GM12878 (cell line): ENCODE results near the gene APBA1. TPM values are rescaled to one million over a fixed set of nuclear protein-coding genes. Genes with fewer than 3 reads are reported as not detected.

Experiments
- ATAC-seq: fragments of 200-7000 bp; cut with Tn5 transposase; 3 replicates; pipeline ENCODE4 v1.9.1; 2020; ENCODE audit warnings: mild to moderate bottlenecking, moderate library complexity
- BruUV-seq: library from RNA; stranded (reverse); fragments of 400-500 nt; replicated peaks from 2 replicates; lab custom pipeline; 2021; lab: Mats Ljungman, UMichigan
- CTCF ChIA-PET: fragments of 300-600 bp; sonication (Branson Sonifier 250); formaldehyde crosslinking; extraction: SDS; loops from one replicate; lab custom pipeline; 2021; ENCODE audit warnings: inconsistent platforms; lab: Yijun Ruan, JAX
- POLR2A ChIA-PET: fragments of 350-600 bp; formaldehyde crosslinking; extraction: SDS; loops from one replicate; lab custom pipeline; 2021; ENCODE audit warnings: inconsistent platforms; lab: Charles Lee
- RAD21 ChIA-PET: fragments of 300-600 bp; sonication (Branson Sonifier 250); formaldehyde crosslinking; loops from one replicate; lab custom pipeline; 2023; ENCODE audit warnings: antibody characterized with exemption; ENCODE audit not compliant: unreplicated experiment; lab: Charles Lee
- SMC1A ChIA-PET: fragments of 300-600 bp; sonication (Branson Sonifier 250); formaldehyde crosslinking; loops from one replicate; lab custom pipeline; 2023; ENCODE audit not compliant: unreplicated experiment, uncharacterized antibody; lab: Charles Lee
- DNase-seq: peaks from one replicate; pipeline ENCODE4 v3.0.0-alpha.2; 2011; ENCODE audit warnings: low read depth, low spot score
- FAIRE-seq: peaks from 3 replicates; lab custom pipeline; 2011; peaks lifted over from hg19 to GRCh38; lab: Jason Lieb, UNC
- H2AFZ ChIP-seq: 2 replicates; pipeline ENCODE4 v1.6.0; 2011; ENCODE audit warnings: low read depth, low read length, control low read depth; ENCODE audit not compliant: control insufficient read depth
- H3K27ac ChIP-seq: 2 replicates; pipeline ENCODE4 v1.5.1; 2011; ENCODE audit warnings: control low read depth; ENCODE audit not compliant: control insufficient read depth, insufficient read depth
- H3K27me3 ChIP-seq, 2 experiments: replicated peaks in 1 of 2; 2 replicates each; pipeline versions ENCODE4 v1.6.0 to v1.6.1; 2011; ENCODE audit warnings: low read length in 1 of 2; ENCODE audit not compliant: control insufficient read depth in 2 of 2, insufficient read depth in 2 of 2
- H3K36me3 ChIP-seq, 2 experiments: 2 replicates each; pipeline ENCODE4 v1.5.1; 2011; ENCODE audit warnings: low read length in 1 of 2; ENCODE audit not compliant: control insufficient read depth in 2 of 2, insufficient read depth in 2 of 2
- H3K4me1 ChIP-seq: 2 replicates; pipeline ENCODE4 v1.6.1; 2011; ENCODE audit warnings: mild to moderate bottlenecking, low read length, moderate library complexity, mixed read lengths; ENCODE audit not compliant: control insufficient read depth, insufficient read depth
- H3K4me2 ChIP-seq: 2 replicates; pipeline ENCODE4 v1.6.0; 2011; ENCODE audit warnings: control low read depth; ENCODE audit not compliant: control insufficient read depth, insufficient read depth
- H3K4me3 ChIP-seq: fragments of 200-600 bp; sonication (generic); 2 replicates; pipeline ENCODE4 v1.5.1; 2016
- H3K79me2 ChIP-seq: 2 replicates; pipeline ENCODE4 v1.6.0; 2011; ENCODE audit warnings: low read length; ENCODE audit not compliant: control insufficient read depth, insufficient read depth
- H3K9ac ChIP-seq: 2 replicates; pipeline ENCODE4 v1.8.0; 2011; ENCODE audit warnings: low read length, control low read depth, mixed read lengths; ENCODE audit not compliant: control insufficient read depth, insufficient read depth
- H3K9me3 ChIP-seq: replicated peaks from 3 replicates; pipeline ENCODE4 v1.5.1; 2011; ENCODE audit warnings: mild to moderate bottlenecking, low read length; ENCODE audit not compliant: control insufficient read depth, insufficient read depth
- H4K20me1 ChIP-seq: 2 replicates; pipeline ENCODE4 v1.6.0; 2011; ENCODE audit not compliant: control insufficient read depth, insufficient read depth
- ATF2 ChIP-seq: IDR thresholded peaks from 2 replicates; pipeline ENCODE4 v1.6.1; 2012; ENCODE audit warnings: low read length, inconsistent platforms
- CHD2 ChIP-seq: IDR thresholded peaks from 2 replicates; pipeline ENCODE4 v1.6.1; 2011; ENCODE audit warnings: low read depth, low read length, improper control_type of control experiment, borderline replicate concordance
- CREM ChIP-seq: IDR thresholded peaks from 2 replicates; pipeline ENCODE4 v1.6.1; 2014; ENCODE audit warnings: antibody characterized with exemption, low read depth
- E4F1 ChIP-seq: fragments of 450-650 bp; IDR thresholded peaks from 2 replicates; pipeline ENCODE4 v1.6.1; 2018; ENCODE audit warnings: borderline replicate concordance, mild to moderate bottlenecking; ENCODE audit not compliant: partially characterized antibody
- JUNB ChIP-seq: IDR thresholded peaks from 2 replicates; pipeline ENCODE4 v1.6.1; 2016; ENCODE audit warnings: antibody characterized with exemption, mild to moderate bottlenecking
- KLF5 ChIP-seq: fragments of 450-650 bp; IDR thresholded peaks from 2 replicates; pipeline ENCODE4 v1.6.1; 2014; ENCODE audit warnings: mild to moderate bottlenecking; ENCODE audit not compliant: partially characterized antibody
- MXI1 ChIP-seq: fragments of 150-350 bp; IDR thresholded peaks from 2 replicates; pipeline ENCODE4 v1.6.1; 2011; ENCODE audit warnings: low read depth, mild to moderate bottlenecking, inconsistent platforms, low read length, improper control_type of control experiment
- PKNOX1 ChIP-seq: fragments of 450-650 bp; IDR thresholded peaks from 2 replicates; pipeline ENCODE4 v1.6.1; 2016; ENCODE audit warnings: mild to moderate bottlenecking
- POLR2AphosphoS5 ChIP-seq: IDR thresholded peaks from 2 replicates; pipeline ENCODE4 v1.6.1; 2011; ENCODE audit warnings: mild to moderate bottlenecking, low read length, inconsistent platforms
- RAD21 ChIP-seq: IDR thresholded peaks from 2 replicates; pipeline ENCODE4 v1.6.1; 2011; ENCODE audit warnings: mild to moderate bottlenecking, low read depth, low read length, moderate library complexity; ENCODE audit not compliant: insufficient read depth
- SUZ12 ChIP-seq: fragments of 200-600 bp; sonication (generic); IDR thresholded peaks from one replicate; pipeline ENCODE4 v1.6.1; 2018; ENCODE audit warnings: antibody characterized with exemption, mild to moderate bottlenecking; ENCODE audit not compliant: unreplicated experiment
- WRNIP1 ChIP-seq: IDR thresholded peaks from 2 replicates; pipeline ENCODE4 v1.6.1; 2011; ENCODE audit warnings: low read depth, low read length, improper control_type of control experiment, borderline replicate concordance
- WGBS: methylation state at CpG from one replicate; pipeline ENCODE4 v1.1.6; 2016; ENCODE audit warnings: low lambda C conversion rate; ENCODE audit not compliant: insufficient replicate concordance, insufficient coverage; ENCODE audit errors: missing lambda C conversion rate; 5-methylcytosine and 5-hydroxymethylcytosine counted together
- in situ Hi-C: fragments of 300-500 bp; cut with MboI; formaldehyde crosslinking; loops from 9 replicates; pipeline ENCODE4 v1.14.3; 2018; ENCODE audit warnings: mixed read lengths
- intact Hi-C: fragments of 100-400 bp; cut with micrococcal nuclease; formaldehyde crosslinking; loops from one replicate; pipeline ENCODE4 v1.14.2; 2022; ENCODE audit not compliant: unreplicated experiment
- polyA plus RNA-seq, 11 experiments: library from polyadenylated mRNA; depleted of rRNA in 4 of 11; unstranded in 6 of 11; stranded (reverse) in 5 of 11; fragments of >200 nt; fragmentation: Nextera tagmentation in 4 of 11; fragmentation: Illumina TruSeq in 1 of 11; extraction: Ambion mirVana in 4 of 11; extraction: Trizol in 1 of 11; gene quantifications; 1 replicate in 1 of 11; 2 replicates in 10 of 11; pipeline versions ENCODE4 v1.2.1 to v1.2.3, GENCODE V29; 2011 to 2016; ENCODE audit warnings: inconsistent platforms in 2 of 11, missing spikeins in 2 of 11, low read depth in 1 of 11
- total RNA-seq, 4 experiments: library from RNA; depleted of rRNA in 3 of 4; stranded (reverse); fragments of >200 nt in 3 of 4; fragmentation: Illumina TruSeq in 1 of 4; extraction: Trizol in 1 of 4; gene quantifications; 2 replicates each; pipeline versions ENCODE4 v1.2.1 to v1.2.3, GENCODE V29; 2013 to 2021
- TF ChIP-seq, protein P1 (sequence below): IDR thresholded peaks from 2 replicates; pipeline ENCODE4 v1.6.1; 2012; ENCODE audit warnings: low read depth, low read length, improper control_type of control experiment
- TF ChIP-seq, protein P2 (sequence below): fragments of 450-650 bp; IDR thresholded peaks from 2 replicates; pipeline ENCODE4 v1.6.1; 2017; ENCODE audit warnings: mild to moderate bottlenecking

The APBA1 gene
- total and polyA plus RNA-seq, 10 of the 15 experiments (the other 5 are each of a cell fraction or from before 2014, with no cell fraction given) = 0.01 to 1.3 (median 0.05) TPM; not detected in 7

DNA sequence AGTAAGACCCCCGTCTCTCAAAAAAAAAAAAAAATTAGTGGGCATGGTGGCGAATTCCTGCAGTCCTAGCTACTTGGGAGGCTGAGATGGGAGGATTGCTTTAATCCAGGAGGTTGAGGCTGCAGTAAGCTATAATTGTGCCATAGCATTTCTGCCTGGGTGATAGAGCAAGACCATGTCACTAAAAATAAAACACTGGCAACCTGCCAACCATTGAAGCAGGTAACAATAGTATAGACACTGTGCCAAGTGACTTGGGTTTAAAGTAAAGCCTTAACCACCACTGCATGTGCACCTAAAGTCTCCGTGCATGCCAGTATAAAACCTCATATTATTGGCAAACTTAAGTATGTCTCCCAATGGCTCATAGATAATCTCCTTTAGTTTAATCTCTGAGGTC, 3.4 kb upstream of the APBA1 start:
- FAIRE-seq = no peak
- no TSS peak for BruUV-seq

More for the DNA sequence above, 3.4 kb upstream of the APBA1 start:
- no peak overlapping the region for H3K4me2 ChIP-seq
- ChIA-PET SMC1A (no interaction called here), RAD21 (no interaction called here), POLR2A (no interaction called here), CTCF (no interaction called here)
- 49% methylated on average over 3 of the region's 3 CpGs for WGBS
- in situ Hi-C loops = loop anchor here (10.0 kb wide), 1 partner anchor 199 kb away; no protein-coding TSS in a partner anchor
- no peak for DNase-seq
- ATAC-seq = no peak
- no peaks in the 10 kb centered on the region for H3K9me3 ChIP-seq
- H4K20me1 ChIP-seq = no peaks in the 10 kb centered on the region
- intact Hi-C loops = no loop called here
- no peaks in the 10 kb centered on the region for H3K79me2 ChIP-seq
- H3K27ac ChIP-seq = no peak overlapping the region
- no peak overlapping the region for H3K9ac ChIP-seq
- no peak overlapping the region for H2AFZ ChIP-seq
- H3K36me3 ChIP-seq = no peaks in the 10 kb centered on the region
- TF ChIP-seq CREM = no peak
- no peak for TF ChIP-seq JUNB
- TF ChIP-seq POLR2AphosphoS5 = no peak
- TF ChIP-seq KLF5 = no peak
- TF ChIP-seq, protein P1, sequence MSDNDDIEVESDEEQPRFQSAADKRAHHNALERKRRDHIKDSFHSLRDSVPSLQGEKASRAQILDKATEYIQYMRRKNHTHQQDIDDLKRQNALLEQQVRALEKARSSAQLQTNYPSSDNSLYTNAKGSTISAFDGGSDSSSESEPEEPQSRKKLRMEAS = no peak
- no peak for TF ChIP-seq WRNIP1
- TF ChIP-seq, protein P2, sequence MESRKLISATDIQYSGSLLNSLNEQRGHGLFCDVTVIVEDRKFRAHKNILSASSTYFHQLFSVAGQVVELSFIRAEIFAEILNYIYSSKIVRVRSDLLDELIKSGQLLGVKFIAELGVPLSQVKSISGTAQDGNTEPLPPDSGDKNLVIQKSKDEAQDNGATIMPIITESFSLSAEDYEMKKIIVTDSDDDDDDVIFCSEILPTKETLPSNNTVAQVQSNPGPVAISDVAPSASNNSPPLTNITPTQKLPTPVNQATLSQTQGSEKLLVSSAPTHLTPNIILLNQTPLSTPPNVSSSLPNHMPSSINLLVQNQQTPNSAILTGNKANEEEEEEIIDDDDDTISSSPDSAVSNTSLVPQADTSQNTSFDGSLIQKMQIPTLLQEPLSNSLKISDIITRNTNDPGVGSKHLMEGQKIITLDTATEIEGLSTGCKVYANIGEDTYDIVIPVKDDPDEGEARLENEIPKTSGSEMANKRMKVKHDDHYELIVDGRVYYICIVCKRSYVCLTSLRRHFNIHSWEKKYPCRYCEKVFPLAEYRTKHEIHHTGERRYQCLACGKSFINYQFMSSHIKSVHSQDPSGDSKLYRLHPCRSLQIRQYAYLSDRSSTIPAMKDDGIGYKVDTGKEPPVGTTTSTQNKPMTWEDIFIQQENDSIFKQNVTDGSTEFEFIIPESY = no peak
- no peak for TF ChIP-seq SUZ12
- TF ChIP-seq MXI1 = no peak
- no peak for TF ChIP-seq ATF2
- no peak for TF ChIP-seq RAD21
- no peak for TF ChIP-seq PKNOX1
- no peak for TF ChIP-seq E4F1
- no peak for TF ChIP-seq CHD2
- no peak overlapping the region for H3K4me3 ChIP-seq
- no peaks in the 10 kb centered on the region for H3K4me1 ChIP-seq
- peaks cover 4 to 6% of the 10 kb centered on the region in 2 experiments; a peak in 3 of 4 replicates for H3K27me3 ChIP-seq
